A204.1 (cell line): ENCODE results near the gene DENND1A.

Experiments used
- FAIRE-seq: peaks from 2 replicates; lab custom pipeline; 2012; peaks lifted over from hg19 to GRCh38; lab: Jason Lieb, UNC

Gene DENND1A

DNA sequence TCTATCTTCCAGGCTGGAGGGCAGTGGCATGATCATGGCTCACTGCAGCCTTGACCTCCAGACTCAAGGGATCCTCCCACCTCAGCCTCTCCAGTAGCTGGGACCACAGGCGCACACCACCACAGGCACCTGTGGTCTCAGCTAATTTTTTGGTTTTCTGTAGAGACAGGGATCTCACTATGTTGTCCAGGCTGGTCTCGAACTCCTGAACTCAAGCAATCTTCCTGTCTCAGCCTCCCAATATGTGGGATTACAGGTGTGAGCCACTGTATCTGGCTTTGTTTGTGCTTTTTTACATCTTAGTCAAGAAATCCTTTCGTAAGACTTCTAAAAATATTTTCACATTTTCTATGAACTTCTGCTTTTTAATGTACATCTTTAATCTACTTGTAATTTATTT lies 116.9 kb downstream of the DENND1A start:
- FAIRE-seq = no peak

GRCh38 chr9:123807251-123807650 lies 122.7 kb downstream of the DENND1A start:
- FAIRE-seq = no peak

GRCh38 chr9:123806829-123807228 lies 123.1 kb downstream of the DENND1A start:
- no peak for FAIRE-seq

- no peak for FAIRE-seq
Measured at GRCh38 chr9:123798195-123798594, 131.7 kb downstream of the DENND1A start.

DNA sequence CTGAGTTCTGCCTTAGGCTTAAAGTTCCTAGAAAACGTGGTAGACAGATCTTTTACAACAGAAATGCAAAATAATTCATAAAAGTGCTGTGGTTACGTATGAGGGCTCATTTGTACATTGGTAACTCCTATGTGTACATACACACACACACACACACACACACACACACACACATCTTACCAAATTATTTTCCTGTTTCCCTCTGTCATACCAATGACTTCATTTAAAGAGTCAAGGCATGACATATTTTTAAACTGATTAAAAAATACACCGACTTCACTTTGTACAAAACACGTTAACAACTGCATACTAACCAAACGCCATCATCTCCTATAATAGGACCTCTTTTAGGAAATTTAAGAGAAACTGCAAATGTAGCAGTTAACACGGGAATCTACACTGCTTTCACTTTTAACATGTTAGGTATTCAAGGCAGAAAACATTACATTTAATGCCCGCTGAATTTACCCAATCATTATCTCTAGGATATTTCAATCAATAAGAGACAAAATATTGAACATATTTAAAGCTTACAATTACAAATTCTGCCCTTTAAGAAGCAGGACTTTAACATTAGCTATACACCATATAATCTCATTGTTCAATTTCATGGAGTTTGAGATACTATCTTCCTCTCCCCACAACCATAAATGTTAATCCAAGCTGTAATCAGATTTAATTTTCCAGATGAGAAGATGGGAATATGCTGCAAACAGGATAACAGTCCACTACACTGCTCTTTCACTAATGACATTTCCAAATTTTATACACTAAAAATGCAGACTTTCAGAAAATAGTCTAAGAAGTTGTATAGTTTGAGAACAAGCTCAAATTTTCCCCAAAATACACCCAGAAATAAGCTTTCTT lies 133.1 kb downstream of the DENND1A start:
- FAIRE-seq = no peak

DNA sequence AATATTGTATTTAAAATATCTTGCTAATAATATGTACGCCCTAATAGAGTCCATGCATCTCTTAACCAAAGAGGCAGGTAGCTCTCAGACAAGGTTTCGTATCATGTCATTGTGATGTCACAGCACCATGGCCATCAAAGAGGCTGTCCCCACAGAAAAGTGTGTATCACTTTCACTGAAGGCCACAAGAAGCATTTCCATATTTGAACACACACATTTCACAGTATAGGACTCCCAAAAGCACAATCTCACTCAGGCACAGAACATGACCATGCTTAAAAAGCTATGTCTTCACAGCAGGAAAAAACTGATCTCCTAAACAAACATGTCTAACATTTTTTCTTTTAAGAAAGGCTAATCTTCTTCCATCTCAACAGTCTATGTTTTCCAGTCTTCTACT lies 133.8 kb downstream of the DENND1A start:
- no peak for FAIRE-seq

DNA sequence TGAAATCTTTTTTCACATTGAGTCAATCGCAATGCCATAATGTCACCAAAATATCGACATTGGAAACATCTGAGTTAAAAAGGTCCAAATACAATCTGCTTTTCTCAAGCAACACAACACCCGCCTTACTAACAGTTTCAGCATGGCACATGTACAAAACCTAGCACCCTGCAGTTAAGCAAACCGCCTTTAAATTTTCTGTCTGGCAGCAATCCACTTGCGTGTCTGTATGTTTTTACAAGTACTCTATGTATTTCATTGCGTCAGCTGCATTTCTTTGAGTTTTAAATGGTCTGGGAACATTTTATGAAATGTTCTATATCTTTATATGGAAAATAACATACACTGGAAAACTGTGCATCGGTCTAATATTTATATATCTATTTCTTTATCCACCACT lies 134.6 kb downstream of the DENND1A start:
- no peak for FAIRE-seq

GRCh38 chr9:123792501-123792900 lies 137.4 kb downstream of the DENND1A start:
- FAIRE-seq = no peak

DNA sequence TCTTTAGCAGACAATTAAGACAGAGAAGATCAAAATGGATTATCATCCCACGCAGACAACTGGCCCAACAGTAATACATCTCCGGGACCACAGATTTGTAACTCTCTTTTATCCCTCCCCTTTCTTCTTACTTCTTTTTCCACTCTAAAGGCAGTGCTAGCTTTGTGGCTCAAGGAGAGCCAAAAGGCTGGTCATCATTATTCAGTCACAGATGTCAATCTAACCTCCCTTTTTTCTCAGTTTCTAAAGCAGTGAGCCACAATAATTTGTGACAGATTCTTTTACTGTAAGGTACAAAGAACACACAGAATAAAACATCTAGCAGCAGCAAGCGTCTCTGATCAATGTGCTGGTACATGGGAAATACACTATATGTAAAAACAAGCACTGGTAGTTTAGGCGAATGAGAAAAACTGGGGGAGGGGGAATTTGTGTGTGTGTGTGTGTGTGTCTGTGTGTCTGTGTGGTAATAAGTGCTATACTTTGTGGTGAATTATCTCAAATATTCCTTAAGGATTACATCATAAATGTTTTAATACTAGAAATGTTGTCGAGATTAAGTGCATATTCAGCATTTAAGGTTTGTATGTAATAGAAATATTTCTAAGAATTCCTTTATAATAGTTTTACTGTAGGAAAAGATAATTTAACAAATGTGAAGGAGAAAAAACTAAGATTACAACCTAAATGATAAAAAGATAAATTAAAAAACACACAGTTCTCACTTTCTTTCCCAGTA lies 140.2 kb downstream of the DENND1A start:
- peak; percentile 9 for FAIRE-seq

DNA sequence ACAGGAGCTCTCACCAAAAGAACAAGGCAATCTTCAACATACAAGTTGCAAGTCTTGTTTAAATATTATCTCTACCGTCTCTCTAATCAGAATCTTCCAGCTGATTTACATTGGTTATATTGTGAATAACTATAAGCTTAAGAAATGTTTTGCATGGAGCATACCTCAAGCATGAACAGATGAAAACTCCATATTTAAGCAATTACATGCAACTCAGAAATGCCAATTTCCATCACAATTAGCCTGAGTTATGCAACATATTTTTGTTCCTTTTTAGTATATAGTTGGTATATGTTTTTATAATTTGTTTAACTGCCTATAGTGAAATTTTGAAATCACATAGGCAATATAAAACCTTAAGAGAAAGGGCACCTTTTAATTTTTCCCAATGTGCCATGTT lies 142.5 kb downstream of the DENND1A start:
- FAIRE-seq = no peak

- FAIRE-seq = no peak
Measured at GRCh38 chr9:123784518-123784917, 145.4 kb downstream of the DENND1A start.

- no peak for FAIRE-seq
Measured at GRCh38 chr9:123778232-123778902, 151.6 kb downstream of the DENND1A start.

- no peak for FAIRE-seq
Measured at GRCh38 chr9:123776708-123777537, 153.0 kb downstream of the DENND1A start.

- FAIRE-seq = no peak
Measured at GRCh38 chr9:123775289-123776284, 154.3 kb downstream of the DENND1A start.

- no peak for FAIRE-seq
Measured at GRCh38 chr9:123773783-123774182, 156.1 kb downstream of the DENND1A start.

DNA sequence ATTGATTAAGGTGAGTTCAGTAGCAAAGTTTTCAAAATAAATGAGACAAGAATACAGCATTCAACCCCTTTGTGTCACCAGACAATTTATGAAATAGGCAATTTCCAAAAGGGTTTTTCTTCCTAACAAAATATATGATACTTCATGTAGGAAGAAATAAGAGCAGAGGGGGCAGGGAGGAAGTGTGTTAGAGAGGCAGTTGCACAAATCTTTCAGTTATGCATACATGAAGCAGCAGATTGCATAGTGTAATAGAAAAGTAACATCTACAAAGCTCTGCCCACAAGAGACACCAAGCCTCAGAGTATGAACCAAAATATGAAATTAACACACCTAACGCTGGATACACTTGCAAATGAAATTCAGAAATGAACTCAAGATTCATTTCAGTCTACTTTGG lies 157.0 kb downstream of the DENND1A start:
- no peak for FAIRE-seq

- FAIRE-seq = no peak
Measured at GRCh38 chr9:123772374-123772773, 157.6 kb downstream of the DENND1A start.

DNA sequence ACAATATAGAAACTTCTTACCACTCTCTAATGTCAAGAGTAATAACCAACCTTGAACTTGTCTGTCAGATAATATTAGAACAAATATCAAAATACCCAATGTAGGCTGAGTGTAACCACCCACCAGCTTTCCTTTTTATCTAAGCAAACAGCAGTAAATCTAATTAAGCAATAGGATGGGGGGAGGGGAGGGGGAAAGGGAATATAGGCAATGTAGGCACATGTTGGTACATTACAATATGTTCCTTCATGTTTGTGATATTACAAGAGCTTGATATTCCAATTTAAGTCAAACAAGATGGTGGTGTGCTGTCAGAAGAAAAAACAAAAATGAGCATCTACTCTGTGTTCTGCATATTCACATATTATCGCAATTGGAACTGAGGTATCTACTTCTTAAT lies 158.2 kb downstream of the DENND1A start:
- FAIRE-seq = no peak

- no peak for FAIRE-seq
Measured at GRCh38 chr9:123769719-123770118, 160.2 kb downstream of the DENND1A start.

- FAIRE-seq = no peak
Measured at GRCh38 chr9:123763910-123764588, 165.9 kb downstream of the DENND1A start.
